Amygdala (tissue), 56 donors: ENCODE results near the gene ALG9.
"Not testable (repeated sequence)": the region's sequence is repeated elsewhere in the genome, so short reads cannot be mapped to it uniquely, and the experiment has no call there.

ENCODE experiments used
- DNase-seq, 56 donors: peaks; one replicate each; lab custom pipeline; 2025; lab: John Stamatoyannopoulos, UW

Gene ALG9

GRCh38 chr11:111886032-111886431 lies 14.7 kb upstream of the ALG9 start:
- DNase-seq, result no peak

- DNase-seq, result not testable (repeated sequence)
Measured at GRCh38 chr11:111885053-111885452, 13.7 kb upstream of the ALG9 start.

GRCh38 chr11:111882202-111882601 lies 10.8 kb upstream of the ALG9 start:
- DNase-seq, result peak in 7 of 56 donors; percentile 4 to 13 (median 7)

- DNase-seq, result no peak
Measured at GRCh38 chr11:111879637-111879960, 8.2 kb upstream of the ALG9 start.

GRCh38 chr11:111878849-111879636 lies 7.7 kb upstream of the ALG9 start, which contains the start of the genes CFAP68 and FDXACB1:
Gene CFAP68, plus strand, starts transcription at chr11:111879541. Its CDS starts 20 bp downstream, at chr11:111879561.
Gene FDXACB1, minus strand, starts transcription at chr11:111879165. Its CDS starts 33 bp downstream, at chr11:111879132.
- peak; percentile 41 to 98 (median 94) for DNase-seq

GRCh38 chr11:111878385-111878848 lies 7.0 kb upstream of the ALG9 start:
- DNase-seq, result peak in 1 of 56 donors; percentile 56

GRCh38 chr11:111871693-111872161 lies 346 bp upstream of the ALG9 start:
- DNase-seq, result no peak

GRCh38 chr11:111870522-111870885 lies 877 bp downstream of the ALG9 start:
- DNase-seq, result no peak

GRCh38 chr11:111870113-111870512 lies 1.3 kb downstream of the ALG9 start:
- DNase-seq, result no peak

- no peak for DNase-seq
Measured at GRCh38 chr11:111860257-111860656, 11.1 kb downstream of the ALG9 start.

GRCh38 chr11:111855506-111855905 lies 15.9 kb downstream of the ALG9 start:
- no peak for DNase-seq

- DNase-seq, result no peak
Measured at GRCh38 chr11:111852103-111852502, 19.3 kb downstream of the ALG9 start.

GRCh38 chr11:111851636-111852035 lies 19.7 kb downstream of the ALG9 start:
- no peak for DNase-seq

GRCh38 chr11:111851067-111851466 lies 20.3 kb downstream of the ALG9 start:
- no peak for DNase-seq

GRCh38 chr11:111849631-111850030 lies 21.8 kb downstream of the ALG9 start:
- DNase-seq, result no peak

- DNase-seq, result no peak
Measured at GRCh38 chr11:111846636-111847035, 24.7 kb downstream of the ALG9 start.

GRCh38 chr11:111846063-111846462 lies 25.3 kb downstream of the ALG9 start:
- DNase-seq, result no peak

- DNase-seq, result no peak
Measured at GRCh38 chr11:111845276-111846028, 25.9 kb downstream of the ALG9 start.

GRCh38 chr11:111843661-111844060 lies 27.7 kb downstream of the ALG9 start:
- DNase-seq, result no peak

GRCh38 chr11:111841370-111842053 lies 29.9 kb downstream of the ALG9 start:
- DNase-seq, result peak; percentile 11 to 97 (median 69)

- no peak for DNase-seq
Measured at GRCh38 chr11:111840143-111840542, 31.2 kb downstream of the ALG9 start.
